Mammary microvascular endothelial cell (primary cell): ENCODE results near the gene ZBTB33. TPM values are rescaled to one million over a fixed set of nuclear protein-coding genes. Genes with fewer than 3 reads are reported as not detected.

Source experiments
- total RNA-seq: library from RNA; depleted of rRNA; stranded (reverse); fragments of >200 nt; gene quantifications from 2 replicates; pipeline ENCODE4 v1.2.3, GENCODE V29; 2015

ZBTB33 gene, protein sequence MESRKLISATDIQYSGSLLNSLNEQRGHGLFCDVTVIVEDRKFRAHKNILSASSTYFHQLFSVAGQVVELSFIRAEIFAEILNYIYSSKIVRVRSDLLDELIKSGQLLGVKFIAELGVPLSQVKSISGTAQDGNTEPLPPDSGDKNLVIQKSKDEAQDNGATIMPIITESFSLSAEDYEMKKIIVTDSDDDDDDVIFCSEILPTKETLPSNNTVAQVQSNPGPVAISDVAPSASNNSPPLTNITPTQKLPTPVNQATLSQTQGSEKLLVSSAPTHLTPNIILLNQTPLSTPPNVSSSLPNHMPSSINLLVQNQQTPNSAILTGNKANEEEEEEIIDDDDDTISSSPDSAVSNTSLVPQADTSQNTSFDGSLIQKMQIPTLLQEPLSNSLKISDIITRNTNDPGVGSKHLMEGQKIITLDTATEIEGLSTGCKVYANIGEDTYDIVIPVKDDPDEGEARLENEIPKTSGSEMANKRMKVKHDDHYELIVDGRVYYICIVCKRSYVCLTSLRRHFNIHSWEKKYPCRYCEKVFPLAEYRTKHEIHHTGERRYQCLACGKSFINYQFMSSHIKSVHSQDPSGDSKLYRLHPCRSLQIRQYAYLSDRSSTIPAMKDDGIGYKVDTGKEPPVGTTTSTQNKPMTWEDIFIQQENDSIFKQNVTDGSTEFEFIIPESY
- 13.7 and 14.3 TPM in 2 replicates for total RNA-seq

GRCh38 chrX:120250522-120251271, at the start of gene ZBTB33:
Gene ZBTB33 (plus strand): TSS chrX:120250812. CDS start chrX:120253416, 2,604 bp downstream.

Other genes with a start within 250 kb of the ZBTB33 start
- not detected in 2 replicates for gene RHOXF2B, start 173.1 kb upstream of the ZBTB33 start, total RNA-seq
- gene RHOXF1, start 134.9 kb upstream of the ZBTB33 start, total RNA-seq, result not detected in 2 replicates
- gene RHOXF2, start 92.2 kb upstream of the ZBTB33 start, total RNA-seq, result not detected in 2 replicates
- gene TMEM255A, start 60.6 kb downstream of the ZBTB33 start, total RNA-seq, result not detected in 2 replicates
- not detected in 2 replicates for gene ATP1B4, start 111.3 kb downstream of the ZBTB33 start, total RNA-seq
- gene LAMP2, start 218.5 kb downstream of the ZBTB33 start, total RNA-seq, result 128 and 154 TPM in 2 replicates